ENCODE data around the gene MEST. TPM values are rescaled to one million over a fixed set of nuclear protein-coding genes. Genes with fewer than 3 reads are reported as not detected.

Gene MEST
- total RNA-seq, 1 donor from 2014 or later, result 57.5 TPM

- intact Hi-C loops (cut with DNase I), result no loop called here
- H3K4me1 ChIP-seq, result no peaks in the 10 kb centered on the region
- no peak for TF ChIP-seq CTCF (IDR thresholded peaks at IDR 0.05)
- no peak for ATAC-seq
- H3K27me3 ChIP-seq, result no peaks in the 10 kb centered on the region
- H3K27ac ChIP-seq, result no peak overlapping the region
- peaks cover 4% of the 10 kb centered on the region for H3K36me3 ChIP-seq
- H3K9me3 ChIP-seq, result no peaks in the 10 kb centered on the region
- H3K4me3 ChIP-seq, result no peak overlapping the region
- no peak for DNase-seq
Observed at GRCh38 chr7:130543487-130544010, 51.7 kb downstream of the MEST start.

GRCh38 chr7:130544356-130544755 lies 52.5 kb downstream of the MEST start:
- no peaks in the 10 kb centered on the region for H3K27me3 ChIP-seq
- H3K9me3 ChIP-seq, result no peaks in the 10 kb centered on the region
- no peak for TF ChIP-seq CTCF (IDR thresholded peaks at IDR 0.05)
- H3K36me3 ChIP-seq, result peaks cover 4% of the 10 kb centered on the region
- ATAC-seq, result no peak
- H3K4me3 ChIP-seq, result no peak overlapping the region
- DNase-seq, result no peak
- H3K27ac ChIP-seq, result no peak overlapping the region
- intact Hi-C loops (cut with DNase I), result no loop called here
- no peaks in the 10 kb centered on the region for H3K4me1 ChIP-seq

GRCh38 chr7:130553398-130554029 lies 61.6 kb downstream of the MEST start:
- no peak overlapping the region for H3K27ac ChIP-seq
- TF ChIP-seq CTCF (IDR thresholded peaks at IDR 0.05), result no peak
- intact Hi-C loops (cut with DNase I), result no loop called here
- no peaks in the 10 kb centered on the region for H3K9me3 ChIP-seq
- peak; percentile 48 for ATAC-seq
- H3K4me1 ChIP-seq, result no peaks in the 10 kb centered on the region
- no peaks in the 10 kb centered on the region for H3K36me3 ChIP-seq
- no peaks in the 10 kb centered on the region for H3K27me3 ChIP-seq
- H3K4me3 ChIP-seq, result no peak overlapping the region
- DNase-seq, result no peak

- Histone ChIP-seq H3K27me3 (no peaks in the 10 kb centered on the region), H3K9me3 (no peaks in the 10 kb centered on the region), H3K4me1 (no peaks in the 10 kb centered on the region), H3K4me3 (no peak overlapping the region), H3K36me3 (no peaks in the 10 kb centered on the region), H3K27ac (no peak overlapping the region)
- no peak for ATAC-seq
- no peak for DNase-seq
- TF ChIP-seq CTCF (IDR thresholded peaks at IDR 0.05), result no peak
- intact Hi-C loops (cut with DNase I), result no loop called here
Observed at GRCh38 chr7:130554481-130554880, 62.6 kb downstream of the MEST start.

Small RNA genes lying within 50 kb of the gene (microRNA-seq; reads per million reads assigned to microRNA genes)
- gene MIR335 (ENCODE audit: borderline microRNAs expressed), result 3,121 reads per million, percentile 90 among the genes with 10 or more reads in this experiment

Other genes starting within 250 kb of the MEST start
- not detected for gene CPA2, start 225.2 kb upstream of the MEST start, total RNA-seq
- not detected for gene CPA4, start 198.9 kb upstream of the MEST start, total RNA-seq
- not detected for gene CPA5, start 147.3 kb upstream of the MEST start, total RNA-seq
- not detected for gene CPA1, start 111.6 kb upstream of the MEST start, total RNA-seq
- 11.3 TPM for gene CEP41, start 51.1 kb upstream of the MEST start, total RNA-seq
- 16.3 TPM for gene COPG2, start 176.7 kb downstream of the MEST start, total RNA-seq
- not detected for gene TSGA13, start 194.5 kb downstream of the MEST start, total RNA-seq
- gene KLF14, start 242.1 kb downstream of the MEST start, total RNA-seq, result not detected